ENCODE data around the gene CENPP.

GRCh38 chr9:92467511-92467910 lies 141.8 kb downstream of the CENPP start:
- no peak for TF ChIP-seq MAX (CRISPR knock-in tag; IDR thresholded peaks at IDR 0.05)
- TF ChIP-seq HMGA2 (CRISPR knock-in tag; IDR thresholded peaks at IDR 0.05): no peak
- TF ChIP-seq CTCF (IDR thresholded peaks at IDR 0.05): no peak
- no peak for TF ChIP-seq JUN (CRISPR knock-in tag; IDR thresholded peaks at IDR 0.05)
- no peak for TF ChIP-seq ATF3 (CRISPR knock-in tag; conservative IDR thresholded peaks at IDR 0.05)
- no peak for TF ChIP-seq ETV6 (CRISPR knock-in tag; IDR thresholded peaks at IDR 0.05)
